Retinal pigment epithelial cell (primary cell): ENCODE results near the gene ATG4C.
"Not testable (repeated sequence)": the region's sequence is repeated elsewhere in the genome, so short reads cannot be mapped to it uniquely, and the experiment has no call there.

Experiments
- DNase-seq: peaks from one replicate; pipeline ENCODE4 v3.0.0-alpha.2; 2010; ENCODE audit warnings: low read depth
- H3K4me3 ChIP-seq: 2 replicates; pipeline ENCODE4 v1.5.1; 2011; ENCODE audit warnings: mild to moderate bottlenecking, low read length, control low read depth, moderate library complexity
- CTCF ChIP-seq: conservative IDR thresholded peaks from 2 replicates; pipeline ENCODE4 v1.5.1; 2011; ENCODE audit warnings: low read depth, low read length, control low read depth, inconsistent platforms

The ATG4C gene

GRCh38 chr1:62753031-62753965 is 30.6 kb upstream of the ATG4C start:
- no peak for TF ChIP-seq CTCF
- H3K4me3 ChIP-seq, result no peak overlapping the region
- no peak for DNase-seq

- not testable (repeated sequence) for H3K4me3 ChIP-seq, DNase-seq
Measured at GRCh38 chr1:62754938-62755337, 29.0 kb upstream of the ATG4C start.

GRCh38 chr1:62756255-62756884 is 27.6 kb upstream of the ATG4C start:
- DNase-seq, H3K4me3 ChIP-seq: not testable (repeated sequence)

- not testable (repeated sequence) for H3K4me3 ChIP-seq, DNase-seq
Measured at GRCh38 chr1:62759232-62759875, 24.6 kb upstream of the ATG4C start.

- DNase-seq, H3K4me3 ChIP-seq: not testable (repeated sequence)
Measured at GRCh38 chr1:62760021-62760782, 23.7 kb upstream of the ATG4C start.

GRCh38 chr1:62761223-62761870 is 22.6 kb upstream of the ATG4C start:
- not testable (repeated sequence) for H3K4me3 ChIP-seq, DNase-seq

GRCh38 chr1:62762027-62762426 is 21.9 kb upstream of the ATG4C start:
- not testable (repeated sequence) for DNase-seq, H3K4me3 ChIP-seq

- no peak for TF ChIP-seq CTCF
- DNase-seq, result no peak
- H3K4me3 ChIP-seq, result no peak overlapping the region
Measured at GRCh38 chr1:62765981-62766380, 18.0 kb upstream of the ATG4C start.

GRCh38 chr1:62768551-62768950 is 15.4 kb upstream of the ATG4C start:
- H3K4me3 ChIP-seq, DNase-seq: not testable (repeated sequence)

- DNase-seq, result no peak
Measured at GRCh38 chr1:62772607-62773295, 11.2 kb upstream of the ATG4C start.

More at GRCh38 chr1:62772607-62773295, 11.2 kb upstream of the ATG4C start:
- no peak for TF ChIP-seq CTCF
- no peak overlapping the region for H3K4me3 ChIP-seq
